ENCODE results near the gene CLK2. TPM values are rescaled to one million over a fixed set of nuclear protein-coding genes. Genes with fewer than 3 reads are reported as not detected.

CLK2 gene
- total and polyA plus RNA-seq, 2 of the 13 experiments (the other 11 are each of a cell fraction or from before 2014, with no cell fraction given): 20.1 to 73.5 TPM

DNA sequence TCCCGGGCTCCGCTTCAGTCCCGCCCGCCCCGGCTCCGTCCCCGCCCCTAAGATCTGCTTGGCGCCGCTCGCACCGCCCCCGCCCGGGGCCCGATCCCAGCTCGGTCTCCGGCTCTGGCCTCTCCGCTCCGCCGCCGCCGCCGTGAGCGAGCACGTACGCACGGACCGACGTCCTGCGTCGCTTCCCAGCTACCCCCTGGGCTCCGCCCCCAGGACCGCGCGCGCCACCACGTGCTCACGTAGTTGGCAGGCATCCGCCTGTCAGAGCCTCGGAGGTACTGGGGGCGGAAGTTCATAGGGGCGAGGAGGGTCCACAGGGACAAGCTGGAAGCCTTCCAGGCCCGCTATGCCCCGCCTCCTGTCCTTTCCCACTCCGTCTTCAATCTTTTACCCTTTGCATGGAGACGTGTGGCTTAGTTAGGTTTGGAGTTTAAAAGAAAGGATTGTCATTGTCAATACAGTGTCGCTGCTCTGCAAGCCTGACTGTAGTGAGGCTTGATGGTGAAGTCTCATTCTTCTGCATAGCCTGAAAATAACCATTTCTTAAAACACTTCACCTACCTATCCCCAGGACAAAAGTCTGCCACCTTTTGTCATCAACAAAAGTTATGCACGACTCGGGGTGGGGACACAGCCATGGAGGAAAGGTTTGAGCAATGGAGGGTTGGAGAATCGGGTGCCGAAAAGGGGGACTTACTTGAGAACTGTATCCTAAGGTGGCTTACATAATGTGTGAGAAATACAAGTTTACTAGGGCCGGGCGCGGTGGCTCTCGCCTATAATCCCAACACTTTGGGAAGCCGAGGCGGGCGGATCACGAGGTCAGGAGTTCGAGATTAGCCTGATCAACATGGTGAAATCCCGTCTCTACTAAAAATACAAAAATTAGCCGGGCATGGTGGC lies at the start of gene CLK2 (continued):
- TF ChIP-seq, protein P1, sequence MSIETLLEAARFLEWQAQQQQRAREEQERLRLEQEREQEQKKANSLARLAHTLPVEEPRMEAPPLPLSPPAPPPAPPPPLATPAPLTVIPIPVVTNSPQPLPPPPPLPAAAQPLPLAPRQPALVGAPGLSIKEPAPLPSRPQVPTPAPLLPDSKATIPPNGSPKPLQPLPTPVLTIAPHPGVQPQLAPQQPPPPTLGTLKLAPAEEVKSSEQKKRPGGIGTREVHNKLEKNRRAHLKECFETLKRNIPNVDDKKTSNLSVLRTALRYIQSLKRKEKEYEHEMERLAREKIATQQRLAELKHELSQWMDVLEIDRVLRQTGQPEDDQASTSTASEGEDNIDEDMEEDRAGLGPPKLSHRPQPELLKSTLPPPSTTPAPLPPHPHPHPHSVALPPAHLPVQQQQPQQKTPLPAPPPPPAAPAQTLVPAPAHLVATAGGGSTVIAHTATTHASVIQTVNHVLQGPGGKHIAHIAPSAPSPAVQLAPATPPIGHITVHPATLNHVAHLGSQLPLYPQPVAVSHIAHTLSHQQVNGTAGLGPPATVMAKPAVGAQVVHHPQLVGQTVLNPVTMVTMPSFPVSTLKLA (IDR thresholded peaks at IDR 0.05): peak; percentile 93
- no peak for TF ChIP-seq ATAD3A (CRISPR knock-in tag; IDR thresholded peaks at IDR 0.05)
- TF ChIP-seq ZNF143 (CRISPR knock-in tag; IDR thresholded peaks at IDR 0.05): peak; percentile 89
- peak; percentile 80 for TF ChIP-seq ARNTL (CRISPR knock-in tag; IDR thresholded peaks at IDR 0.05)
- TF ChIP-seq, protein P2, sequence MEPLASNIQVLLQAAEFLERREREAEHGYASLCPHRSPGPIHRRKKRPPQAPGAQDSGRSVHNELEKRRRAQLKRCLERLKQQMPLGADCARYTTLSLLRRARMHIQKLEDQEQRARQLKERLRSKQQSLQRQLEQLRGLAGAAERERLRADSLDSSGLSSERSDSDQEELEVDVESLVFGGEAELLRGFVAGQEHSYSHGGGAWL (CRISPR knock-in tag; IDR thresholded peaks at IDR 0.05): peak; percentile 74; the same call in 1 of the 2 replicates
- no peak for TF ChIP-seq BCL6 (CRISPR knock-in tag; IDR thresholded peaks at IDR 0.05)
- peak; percentile 83; the same call in 1 of the 2 replicates for TF ChIP-seq MIER3 (CRISPR knock-in tag; IDR thresholded peaks at IDR 0.05; ENCODE audit: borderline replicate concordance)
- peak; percentile 78; the same call in 1 of the 2 replicates for TF ChIP-seq FOXK1 (CRISPR knock-in tag; IDR thresholded peaks at IDR 0.05; ENCODE audit: borderline replicate concordance, low read depth)
- TF ChIP-seq ADNP (CRISPR knock-in tag; IDR thresholded peaks at IDR 0.05): no peak
- TF ChIP-seq ZNF737 (CRISPR knock-in tag; IDR thresholded peaks at IDR 0.05; ENCODE audit: borderline replicate concordance): no peak
- TF ChIP-seq RARA (CRISPR knock-in tag; IDR thresholded peaks at IDR 0.05): peak; percentile 84
- 0 out of 2 replicates have a peak, but pooled peaks have one; percentile 66 for TF ChIP-seq DR1 (CRISPR knock-in tag; IDR thresholded peaks at IDR 0.05)
- peak; percentile 63; the same call in 1 of the 2 replicates for TF ChIP-seq ARNT2 (CRISPR knock-in tag; IDR thresholded peaks at IDR 0.05; ENCODE audit: low read depth)
- no peak for TF ChIP-seq SNRNP70 (IDR thresholded peaks at IDR 0.05; ENCODE audit: low read depth, low read length)
- no peak for TF ChIP-seq DNMT1 (CRISPR knock-in tag; IDR thresholded peaks at IDR 0.05)
- TF ChIP-seq ZMAT3 (CRISPR knock-in tag; conservative IDR thresholded peaks at IDR 0.05): peak; percentile 58; the same call in 1 of the 2 replicates
- TF ChIP-seq KDM4B (CRISPR knock-in tag; IDR thresholded peaks at IDR 0.05): 0 out of 2 replicates have a peak, but pooled peaks have one; percentile 20
- TF ChIP-seq, protein P3, sequence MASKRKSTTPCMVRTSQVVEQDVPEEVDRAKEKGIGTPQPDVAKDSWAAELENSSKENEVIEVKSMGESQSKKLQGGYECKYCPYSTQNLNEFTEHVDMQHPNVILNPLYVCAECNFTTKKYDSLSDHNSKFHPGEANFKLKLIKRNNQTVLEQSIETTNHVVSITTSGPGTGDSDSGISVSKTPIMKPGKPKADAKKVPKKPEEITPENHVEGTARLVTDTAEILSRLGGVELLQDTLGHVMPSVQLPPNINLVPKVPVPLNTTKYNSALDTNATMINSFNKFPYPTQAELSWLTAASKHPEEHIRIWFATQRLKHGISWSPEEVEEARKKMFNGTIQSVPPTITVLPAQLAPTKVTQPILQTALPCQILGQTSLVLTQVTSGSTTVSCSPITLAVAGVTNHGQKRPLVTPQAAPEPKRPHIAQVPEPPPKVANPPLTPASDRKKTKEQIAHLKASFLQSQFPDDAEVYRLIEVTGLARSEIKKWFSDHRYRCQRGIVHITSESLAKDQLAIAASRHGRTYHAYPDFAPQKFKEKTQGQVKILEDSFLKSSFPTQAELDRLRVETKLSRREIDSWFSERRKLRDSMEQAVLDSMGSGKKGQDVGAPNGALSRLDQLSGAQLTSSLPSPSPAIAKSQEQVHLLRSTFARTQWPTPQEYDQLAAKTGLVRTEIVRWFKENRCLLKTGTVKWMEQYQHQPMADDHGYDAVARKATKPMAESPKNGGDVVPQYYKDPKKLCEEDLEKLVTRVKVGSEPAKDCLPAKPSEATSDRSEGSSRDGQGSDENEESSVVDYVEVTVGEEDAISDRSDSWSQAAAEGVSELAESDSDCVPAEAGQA (IDR thresholded peaks at IDR 0.05; ENCODE audit: low read depth): peak; percentile 75; the same call in 1 of the 2 replicates
- TF ChIP-seq, protein P3 (CRISPR knock-in tag; IDR thresholded peaks at IDR 0.05; ENCODE audit: borderline replicate concordance): no peak
- TF ChIP-seq SIN3A (IDR thresholded peaks at IDR 0.05; ENCODE audit: borderline replicate concordance, low read depth, low read length): peak; percentile 78; the same call in 1 of the 2 replicates
- TF ChIP-seq, protein P4, sequence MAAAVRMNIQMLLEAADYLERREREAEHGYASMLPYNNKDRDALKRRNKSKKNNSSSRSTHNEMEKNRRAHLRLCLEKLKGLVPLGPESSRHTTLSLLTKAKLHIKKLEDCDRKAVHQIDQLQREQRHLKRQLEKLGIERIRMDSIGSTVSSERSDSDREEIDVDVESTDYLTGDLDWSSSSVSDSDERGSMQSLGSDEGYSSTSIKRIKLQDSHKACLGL (CRISPR knock-in tag; IDR thresholded peaks at IDR 0.05): 0 out of 2 replicates have a peak, but pooled peaks have one; percentile 20
- no peak for TF ChIP-seq ZNF230 (CRISPR knock-in tag; IDR thresholded peaks at IDR 0.05)

Measured in HepG2 (cell line).